Mesothelial cell of epicardium (in vitro differentiated cells): ENCODE data around the gene IL3. TPM values are rescaled to one million over a fixed set of nuclear protein-coding genes. Genes with fewer than 3 reads are reported as not detected.

Experiments used
- DNase-seq, 2 experiments: peaks; one replicate each; pipeline ENCODE4 v3.0.0; 2021; ENCODE audit warnings: low spot score in 2 of 2; ENCODE audit not compliant: unreplicated experiment in 2 of 2
- H3K27ac Mint-ChIP-seq: 2 replicates; pipeline ENCODE4 v1.8.0; 2021; ENCODE audit warnings: mixed read lengths
- H3K27me3 Mint-ChIP-seq: 2 replicates; pipeline ENCODE4 v1.8.0; 2021; ENCODE audit warnings: low read depth, mixed read lengths
- H3K36me3 Mint-ChIP-seq: 2 replicates; pipeline ENCODE4 v1.8.0; 2021; ENCODE audit warnings: mixed read lengths
- H3K4me1 Mint-ChIP-seq: 2 replicates; pipeline ENCODE4 v1.8.0; 2021; ENCODE audit warnings: mixed read lengths
- H3K4me3 Mint-ChIP-seq: 2 replicates; pipeline ENCODE4 v1.8.0; 2021; ENCODE audit warnings: mild to moderate bottlenecking, moderate library complexity, mixed read lengths
- H3K9me3 Mint-ChIP-seq: 2 replicates; pipeline ENCODE4 v1.8.0; 2021; ENCODE audit warnings: mixed read lengths
- CTCF ChIP-seq: fragments of 200-600 bp; sonication (generic); IDR thresholded peaks from one replicate; pipeline ENCODE4 v1.5.0; 2021; ENCODE audit warnings: antibody characterized with exemption; ENCODE audit not compliant: unreplicated experiment
- total RNA-seq: library from RNA; stranded (reverse); gene quantifications from 3 replicates; pipeline ENCODE4 v1.2.1, GENCODE V29; 2021

IL3 gene
- total RNA-seq, 1 donor from 2014 or later = not detected

DNA sequence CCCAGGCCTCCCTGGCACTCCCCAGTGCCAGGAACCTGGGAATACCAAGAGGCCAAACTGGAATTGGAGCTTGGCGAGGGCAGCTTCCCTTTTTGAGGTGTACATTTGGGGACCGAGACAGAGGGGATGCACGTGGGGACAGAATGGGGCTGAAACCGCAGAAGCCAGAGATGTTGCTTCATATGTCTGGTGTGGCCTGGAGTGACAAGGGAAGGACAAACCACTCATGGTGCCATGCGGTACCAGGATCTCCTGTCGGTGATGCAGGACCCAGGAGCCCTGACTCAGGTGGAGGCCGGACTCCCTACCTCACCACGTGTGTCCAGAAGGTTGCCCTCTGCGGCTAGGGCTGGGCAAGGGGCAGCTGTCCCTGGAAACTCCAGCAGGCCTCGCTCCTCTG is 9.1 kb downstream of the IL3 start:
- Mint-ChIP-seq H3K27me3 (no peaks in the 10 kb centered on the region), H3K36me3 (no peaks in the 10 kb centered on the region), H3K27ac (no peak overlapping the region), H3K4me3 (no peak overlapping the region), H3K4me1 (peaks cover 2% of the 10 kb centered on the region), H3K9me3 (no peaks in the 10 kb centered on the region)
- TF ChIP-seq CTCF = no peak
- DNase-seq = no peak

- H3K9me3 Mint-ChIP-seq = no peaks in the 10 kb centered on the region
- no peak overlapping the region for H3K27ac Mint-ChIP-seq
- no peak for DNase-seq
- H3K4me3 Mint-ChIP-seq = no peak overlapping the region
- H3K4me1 Mint-ChIP-seq = peaks cover 2% of the 10 kb centered on the region
- no peaks in the 10 kb centered on the region for H3K36me3 Mint-ChIP-seq
- no peaks in the 10 kb centered on the region for H3K27me3 Mint-ChIP-seq
- no peak for TF ChIP-seq CTCF
These were observed 9.5 kb downstream of the IL3 start for GRCh38 chr5:132069994-132070393.

DNA sequence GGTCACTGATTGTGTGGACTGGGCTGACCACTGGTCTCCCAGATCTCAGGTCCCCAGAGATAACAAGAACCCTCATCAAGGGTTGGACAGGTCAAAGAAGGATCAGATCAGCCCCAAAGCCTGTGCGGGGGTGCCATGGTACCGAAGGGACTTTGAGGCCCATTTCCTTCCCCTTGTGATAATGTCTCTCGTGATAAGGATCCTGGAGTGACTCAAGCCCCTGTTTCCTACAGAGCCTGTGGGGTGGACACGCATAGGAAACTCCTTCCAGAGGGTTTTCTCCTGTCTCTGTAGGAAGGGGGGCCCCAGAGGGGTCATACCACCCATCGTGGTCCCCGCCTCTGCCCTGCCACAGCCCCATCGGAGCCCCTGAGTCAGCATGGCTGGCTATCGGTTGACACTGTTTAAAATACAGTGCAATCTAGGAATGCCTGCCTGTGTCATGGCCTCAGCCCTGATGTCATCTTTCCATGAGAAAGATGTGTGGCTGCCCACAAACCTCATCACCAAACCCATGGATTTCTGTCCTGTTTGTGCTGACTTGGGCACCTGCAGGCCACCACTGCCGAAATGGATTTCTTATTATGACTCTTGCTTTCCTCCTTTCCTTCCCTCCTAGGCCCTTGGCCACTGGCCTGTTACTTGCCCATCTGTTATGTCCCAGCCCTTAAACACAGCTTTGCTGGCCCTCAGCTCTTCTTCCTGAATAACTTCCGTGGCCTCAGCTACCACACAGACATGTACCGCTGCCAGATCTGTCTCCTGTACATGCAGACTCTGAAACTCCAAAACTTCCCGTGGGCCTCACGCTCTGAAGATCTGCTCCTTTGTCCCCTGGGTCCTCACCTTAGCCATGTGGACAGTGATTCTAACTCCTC is 10.2 kb downstream of the IL3 start:
- Mint-ChIP-seq H3K4me3 (no peak overlapping the region), H3K27ac (no peak overlapping the region), H3K9me3 (no peaks in the 10 kb centered on the region), H3K36me3 (no peaks in the 10 kb centered on the region), H3K4me1 (no peaks in the 10 kb centered on the region), H3K27me3 (no peaks in the 10 kb centered on the region)
- no peak for DNase-seq
- no peak for TF ChIP-seq CTCF

GRCh38 chr5:132071338-132071707 is 10.9 kb downstream of the IL3 start:
- no peaks in the 10 kb centered on the region for H3K9me3 Mint-ChIP-seq

GRCh38 chr5:132072070-132072469 is 11.6 kb downstream of the IL3 start:
- H3K36me3 Mint-ChIP-seq = no peaks in the 10 kb centered on the region
- no peak for DNase-seq
- H3K9me3 Mint-ChIP-seq = no peaks in the 10 kb centered on the region
- H3K27me3 Mint-ChIP-seq = no peaks in the 10 kb centered on the region
- no peaks in the 10 kb centered on the region for H3K4me1 Mint-ChIP-seq
- no peak overlapping the region for H3K27ac Mint-ChIP-seq
- TF ChIP-seq CTCF = no peak
- H3K4me3 Mint-ChIP-seq = no peak overlapping the region

More at GRCh38 chr5:132071338-132071707, 10.9 kb downstream of the IL3 start:
- H3K27me3 Mint-ChIP-seq = no peaks in the 10 kb centered on the region
- no peaks in the 10 kb centered on the region for H3K36me3 Mint-ChIP-seq
- no peak for TF ChIP-seq CTCF
- no peaks in the 10 kb centered on the region for H3K4me1 Mint-ChIP-seq
- no peak overlapping the region for H3K27ac Mint-ChIP-seq
- no peak overlapping the region for H3K4me3 Mint-ChIP-seq
- DNase-seq = no peak
